Nephron progenitor cell (in vitro differentiated cells): ENCODE results near the gene MED14.

Experiments used
- DNase-seq: peaks from one replicate; pipeline ENCODE4 v3.0.0; 2021
- H3K27ac Mint-ChIP-seq: 2 replicates; pipeline ENCODE4 v1.8.0; 2021; ENCODE audit warnings: mild to moderate bottlenecking, moderate library complexity, mixed read lengths
- H3K27me3 Mint-ChIP-seq: 2 replicates; pipeline ENCODE4 v1.8.0; 2021; ENCODE audit warnings: mild to moderate bottlenecking, low read depth, mixed read lengths; ENCODE audit not compliant: poor library complexity
- H3K36me3 Mint-ChIP-seq: 2 replicates; pipeline ENCODE4 v1.8.0; 2021; ENCODE audit warnings: low read depth, mixed read lengths
- H3K4me1 Mint-ChIP-seq: 2 replicates; pipeline ENCODE4 v1.8.0; 2021; ENCODE audit warnings: mixed read lengths
- H3K4me3 Mint-ChIP-seq: 2 replicates; pipeline ENCODE4 v1.8.0; 2021; ENCODE audit warnings: mild to moderate bottlenecking, moderate library complexity, mixed read lengths
- H3K9me3 Mint-ChIP-seq: 2 replicates; pipeline ENCODE4 v1.8.0; 2021; ENCODE audit warnings: mild to moderate bottlenecking, moderate library complexity, mixed read lengths
- TF ChIP-seq, protein P1 (sequence below): fragments of 200-600 bp; sonication (generic); IDR thresholded peaks from 2 replicates; pipeline ENCODE4 v1.5.0; 2021; ENCODE audit warnings: antibody characterized with exemption

Gene MED14

DNA sequence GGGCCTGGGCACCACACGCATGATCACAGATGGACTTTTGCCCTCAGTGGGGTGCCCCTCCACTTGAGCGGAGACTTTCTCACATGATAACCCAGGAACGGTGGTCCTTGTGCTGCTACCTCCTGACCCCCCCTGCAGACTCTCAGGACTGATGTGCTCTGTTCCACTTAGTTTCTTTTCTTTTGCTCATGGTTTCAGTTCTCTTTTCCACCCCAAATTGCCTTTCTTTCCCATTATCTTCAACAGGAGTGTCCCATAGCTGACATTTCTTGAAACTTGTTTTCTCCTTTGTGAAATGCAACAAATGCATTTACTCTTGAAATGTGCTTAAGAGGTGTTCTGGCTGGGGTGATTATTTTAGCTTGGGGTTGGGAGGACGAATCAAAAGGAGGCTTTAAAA, 103.1 kb downstream of the MED14 start:
- H3K36me3 Mint-ChIP-seq: peaks cover 54% of the 10 kb centered on the region
- H3K4me1 Mint-ChIP-seq: no peaks in the 10 kb centered on the region
- no peaks in the 10 kb centered on the region for H3K27me3 Mint-ChIP-seq
- H3K27ac Mint-ChIP-seq: no peak overlapping the region
- TF ChIP-seq, protein P1, sequence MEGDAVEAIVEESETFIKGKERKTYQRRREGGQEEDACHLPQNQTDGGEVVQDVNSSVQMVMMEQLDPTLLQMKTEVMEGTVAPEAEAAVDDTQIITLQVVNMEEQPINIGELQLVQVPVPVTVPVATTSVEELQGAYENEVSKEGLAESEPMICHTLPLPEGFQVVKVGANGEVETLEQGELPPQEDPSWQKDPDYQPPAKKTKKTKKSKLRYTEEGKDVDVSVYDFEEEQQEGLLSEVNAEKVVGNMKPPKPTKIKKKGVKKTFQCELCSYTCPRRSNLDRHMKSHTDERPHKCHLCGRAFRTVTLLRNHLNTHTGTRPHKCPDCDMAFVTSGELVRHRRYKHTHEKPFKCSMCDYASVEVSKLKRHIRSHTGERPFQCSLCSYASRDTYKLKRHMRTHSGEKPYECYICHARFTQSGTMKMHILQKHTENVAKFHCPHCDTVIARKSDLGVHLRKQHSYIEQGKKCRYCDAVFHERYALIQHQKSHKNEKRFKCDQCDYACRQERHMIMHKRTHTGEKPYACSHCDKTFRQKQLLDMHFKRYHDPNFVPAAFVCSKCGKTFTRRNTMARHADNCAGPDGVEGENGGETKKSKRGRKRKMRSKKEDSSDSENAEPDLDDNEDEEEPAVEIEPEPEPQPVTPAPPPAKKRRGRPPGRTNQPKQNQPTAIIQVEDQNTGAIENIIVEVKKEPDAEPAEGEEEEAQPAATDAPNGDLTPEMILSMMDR: no peak
- peaks cover 6% of the 10 kb centered on the region for H3K9me3 Mint-ChIP-seq
- DNase-seq: no peak
- no peak overlapping the region for H3K4me3 Mint-ChIP-seq

DNA sequence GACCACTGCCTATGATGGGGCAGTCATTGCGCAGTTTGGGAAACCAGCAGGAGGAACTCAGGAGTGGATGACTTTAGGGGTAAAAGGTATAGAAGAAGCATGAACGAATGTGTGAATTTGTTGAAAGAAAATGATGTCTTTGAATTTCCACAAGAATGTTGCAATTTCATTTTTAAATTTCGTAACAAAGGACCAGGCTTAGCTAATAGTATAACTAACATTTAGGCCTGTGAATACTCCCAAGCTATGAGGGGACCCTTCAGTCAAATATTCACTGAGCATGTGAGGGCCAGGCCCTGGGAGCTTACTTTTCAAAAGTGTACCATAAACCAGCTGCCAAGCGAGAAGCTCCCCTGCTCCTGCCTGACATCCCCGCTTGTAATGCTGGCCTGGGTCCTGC, 106.8 kb downstream of the MED14 start:
- Mint-ChIP-seq H3K27ac (peak overlapping the region; percentile 61), H3K4me3 (no peak overlapping the region), H3K4me1 (peaks cover 6% of the 10 kb centered on the region), H3K9me3 (peaks cover 7% of the 10 kb centered on the region), H3K36me3 (peaks cover 35% of the 10 kb centered on the region), H3K27me3 (peaks cover 3% of the 10 kb centered on the region)
- no peak for DNase-seq
- TF ChIP-seq, protein P1: no peak

DNA sequence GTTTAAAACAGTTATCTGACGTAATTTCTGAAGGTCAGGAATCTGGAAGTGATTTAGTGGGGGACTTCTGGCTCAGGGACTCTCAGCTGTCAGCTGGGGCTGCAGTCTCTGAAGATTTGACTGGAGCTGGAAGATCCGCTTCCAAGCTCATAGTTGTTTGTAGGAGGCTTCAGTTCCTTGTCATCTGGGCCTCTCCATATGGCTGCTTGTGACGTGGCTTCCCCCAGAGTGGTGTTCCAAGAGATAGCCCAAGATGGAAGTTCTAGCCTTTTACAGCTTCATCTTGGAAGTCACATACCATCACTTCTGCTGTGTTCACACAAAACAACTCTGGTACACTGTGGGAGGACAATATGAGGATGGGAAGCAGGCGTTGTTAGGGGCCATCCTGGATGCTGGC, 110.0 kb downstream of the MED14 start:
- TF ChIP-seq, protein P1: no peak

DNA sequence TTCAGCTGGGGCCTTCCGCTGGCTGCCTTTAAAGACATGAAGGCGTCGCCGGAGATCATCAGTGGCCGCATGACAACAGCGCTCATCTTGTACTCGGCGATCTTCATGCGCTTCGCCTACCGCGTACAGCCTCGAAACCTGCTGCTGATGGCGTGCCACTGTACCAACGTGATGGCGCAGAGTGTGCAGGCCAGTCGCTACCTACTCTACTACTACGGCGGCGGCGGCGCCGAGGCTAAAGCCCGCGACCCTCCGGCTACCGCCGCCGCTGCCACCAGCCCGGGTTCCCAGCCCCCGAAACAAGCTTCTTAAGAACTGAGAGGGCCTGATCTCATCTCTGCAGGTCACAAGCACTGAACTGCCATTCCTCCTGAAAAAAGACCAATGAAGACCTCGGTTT, 111.7 kb downstream of the MED14 start:
- Mint-ChIP-seq H3K4me1 (peaks cover 12% of the 10 kb centered on the region), H3K4me3 (no peak overlapping the region), H3K36me3 (peaks cover 20% of the 10 kb centered on the region), H3K27me3 (peaks cover 3% of the 10 kb centered on the region), H3K27ac (no peak overlapping the region), H3K9me3 (peaks cover 21% of the 10 kb centered on the region)
- no peak for DNase-seq
- TF ChIP-seq, protein P1: no peak

More for the DNA sequence above, 110.0 kb downstream of the MED14 start:
- no peak overlapping the region for H3K4me3 Mint-ChIP-seq
- no peak for DNase-seq
- H3K36me3 Mint-ChIP-seq: peaks cover 20% of the 10 kb centered on the region
- H3K27me3 Mint-ChIP-seq: peaks cover 3% of the 10 kb centered on the region
- peaks cover 21% of the 10 kb centered on the region for H3K9me3 Mint-ChIP-seq
- H3K27ac Mint-ChIP-seq: no peak overlapping the region
- peaks cover 12% of the 10 kb centered on the region for H3K4me1 Mint-ChIP-seq

DNA sequence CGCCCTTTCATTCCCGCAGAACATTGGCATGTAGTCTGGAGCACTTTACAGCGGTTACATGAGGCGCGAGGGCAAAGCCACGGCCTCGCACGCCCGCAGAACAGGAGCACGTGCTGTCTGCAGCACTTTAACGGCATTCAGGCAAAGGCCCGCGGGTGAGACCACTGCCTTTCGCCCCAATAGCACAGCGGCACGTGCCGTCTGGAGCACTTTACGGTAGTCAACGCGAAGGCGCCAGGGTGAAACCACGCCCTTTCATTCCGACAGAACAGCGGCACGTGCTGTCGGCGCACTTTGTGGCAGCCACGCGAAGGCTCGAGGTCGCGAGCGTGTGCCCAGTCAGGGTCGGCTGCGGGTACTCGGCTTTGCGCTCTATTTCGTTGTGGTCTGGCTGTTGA, 112.2 kb downstream of the MED14 start, which contains the start of gene MPC1L:
TSS of gene MPC1L (plus strand) at position 290 of the 398 bp plus-strand sequence. CDS start 138 bp downstream, outside the sequence.
- no peak within 1 kb of the TSS for H3K27ac Mint-ChIP-seq
- peaks cover 12% of the 10 kb centered on the region for H3K4me1 Mint-ChIP-seq
- H3K4me3 Mint-ChIP-seq: no peak within 1 kb of the TSS
- peaks cover 3% of the 10 kb centered on the region for H3K27me3 Mint-ChIP-seq
- peaks cover 18% of the 10 kb centered on the region for H3K36me3 Mint-ChIP-seq
- TF ChIP-seq, protein P1: no peak
- H3K9me3 Mint-ChIP-seq: peaks cover 22% of the 10 kb centered on the region
- DNase-seq: no peak

DNA sequence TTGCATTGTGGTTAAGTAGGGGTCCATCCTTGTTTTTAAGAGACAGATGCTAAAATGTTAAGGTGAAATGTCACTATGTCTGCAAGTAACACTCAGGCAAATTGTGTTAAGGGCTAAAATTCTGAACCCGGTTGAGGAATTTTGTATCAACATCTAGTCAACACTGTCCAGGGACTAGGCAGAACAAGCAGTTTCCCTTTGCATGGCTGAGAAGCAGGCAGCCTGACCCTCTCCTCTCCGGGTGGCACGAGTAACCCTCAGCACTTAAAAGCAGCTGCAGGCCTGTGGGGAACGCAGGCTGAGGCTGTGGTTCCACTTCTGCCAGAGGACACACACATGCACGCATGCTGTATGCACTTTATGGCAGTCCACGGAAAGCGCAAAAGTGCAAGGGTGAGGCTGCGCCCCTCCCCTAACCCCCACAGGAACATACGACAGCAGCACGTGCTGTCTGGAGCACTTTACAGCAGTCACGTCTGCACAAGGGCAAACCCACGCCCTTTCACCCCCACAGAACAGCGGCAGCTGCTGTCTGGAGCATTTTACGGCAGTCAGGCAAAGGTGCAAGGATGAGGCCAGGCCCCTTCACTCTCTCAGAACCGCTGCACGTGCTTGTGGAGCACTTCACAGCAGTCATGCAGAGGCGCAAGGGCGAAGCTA, 112.7 kb downstream of the MED14 start:
- Mint-ChIP-seq H3K36me3 (peaks cover 12% of the 10 kb centered on the region), H3K9me3 (peaks cover 27% of the 10 kb centered on the region), H3K27ac (no peak overlapping the region)

More for the DNA sequence above, 112.7 kb downstream of the MED14 start:
- peaks cover 3% of the 10 kb centered on the region for H3K27me3 Mint-ChIP-seq
- DNase-seq: no peak
- no peak overlapping the region for H3K4me3 Mint-ChIP-seq
- TF ChIP-seq, protein P1: no peak
- H3K4me1 Mint-ChIP-seq: peaks cover 12% of the 10 kb centered on the region
